ENCODE data around the gene MAP3K8. TPM values are rescaled to one million over a fixed set of nuclear protein-coding genes. Genes with fewer than 3 reads are reported as not detected.
"Not testable (repeated sequence)": the region's sequence is repeated elsewhere in the genome, so short reads cannot be mapped to it uniquely, and the experiment has no call there.

MAP3K8 gene
- total and polyA plus RNA-seq, 7 experiments from 2014 or later = 0.28 to 102 (median 16.4) TPM; not detected in 1

DNA sequence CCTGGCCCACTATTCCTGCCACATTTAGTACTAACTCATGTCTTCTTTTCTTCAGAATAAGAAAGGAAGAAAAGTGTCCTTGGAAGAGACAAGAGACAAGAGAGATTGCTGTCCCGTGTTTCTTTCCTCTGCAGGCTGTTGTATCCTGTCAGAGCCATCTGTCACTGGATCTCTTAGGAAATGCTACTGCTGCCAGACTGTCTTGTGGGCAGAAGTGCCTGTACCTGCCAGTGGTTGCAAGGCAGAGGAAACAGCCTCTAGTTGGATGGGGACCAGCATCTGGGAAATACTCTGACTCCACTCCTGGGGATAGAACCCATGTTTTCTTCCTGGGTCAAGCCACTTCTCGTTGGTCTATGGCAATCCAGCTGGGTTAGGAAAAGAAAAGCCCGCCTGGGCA is 16.7 kb upstream of the MAP3K8 start:
- CTCF ChIA-PET = interaction anchor here (1.0 kb wide), 1 partner anchor 112 kb away, joined by 4 read pairs; no protein-coding TSS in a partner anchor
- intact Hi-C loops (cut with micrococcal nuclease) = loop anchor here in 1 of 2 donors (10.0 kb wide), 1 partner anchor 48 kb away; no protein-coding TSS in a partner anchor
- Mint-ChIP-seq H3K9me3 (no peaks in the 10 kb centered on the region), H3K27ac (peak overlapping the region in 1 of 9 donors; percentile 33), H3K4me1 (peaks cover 14 to 43% (median 22%) of the 10 kb centered on the region in 7 donors), H3K27me3 (peaks cover 0 to 3% (median 0%) of the 10 kb centered on the region in 5 donors), H3K4me3 (peak overlapping the region in 1 of 10 donors; percentile 43), H3K36me3 (peaks cover 0 to 2% (median 0%) of the 10 kb centered on the region in 5 donors)
- Histone ChIP-seq H3K27me3 (ENCODE audit: control insufficient read depth in 2 of 2, insufficient read depth in 2 of 2, low read length in 2 of 2) (no peaks in the 10 kb centered on the region), H3K36me3 (ENCODE audit: control insufficient read depth in 2 of 3, insufficient read depth in 3 of 3, low read length in 3 of 3) (no peaks in the 10 kb centered on the region), H3K9me3 (ENCODE audit: control insufficient read depth in 2 of 3, low read length in 3 of 3) (no peaks in the 10 kb centered on the region), H3K27ac (ENCODE audit: low read depth, low read length) (no peak overlapping the region), H3K4me1 (ENCODE audit: control insufficient read depth in 2 of 2, insufficient read depth in 2 of 2, low read length in 2 of 2) (peaks cover 9 to 12% of the 10 kb centered on the region in 2 donors), H3K4me3 (ENCODE audit: low read length) (no peak overlapping the region)
- DNase-seq (no peak), ATAC-seq (no peak)
- POLR2A ChIA-PET = interaction anchor here (0.7 to 1.4 kb wide), 2 partner anchors 112 to 1882 kb away, joined by 3 read pairs; no protein-coding TSS in a partner anchor

DNA sequence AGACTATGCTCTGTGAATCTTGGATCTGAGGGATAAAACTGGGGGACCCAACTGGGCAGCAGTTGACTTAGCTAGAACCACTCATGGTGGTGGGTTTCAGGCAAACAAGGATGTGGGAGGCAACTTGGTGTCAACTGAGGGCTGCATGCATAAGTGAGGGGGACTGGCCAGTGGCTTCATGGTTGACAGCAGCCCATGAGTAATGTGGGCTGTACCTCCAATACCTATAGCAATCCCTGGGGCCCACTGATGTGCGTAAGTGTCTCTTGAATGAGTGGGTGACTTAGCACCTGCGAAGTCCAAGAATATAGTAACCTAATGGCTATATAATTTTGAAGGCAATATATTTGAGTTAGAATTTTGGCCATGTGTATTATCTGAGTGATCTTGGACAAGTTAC is 13.7 kb upstream of the MAP3K8 start:
- intact Hi-C loops (cut with micrococcal nuclease) = no loop called here
- no peak overlapping the region for H3K27ac ChIP-seq (ENCODE audit: low read depth, low read length)

DNA sequence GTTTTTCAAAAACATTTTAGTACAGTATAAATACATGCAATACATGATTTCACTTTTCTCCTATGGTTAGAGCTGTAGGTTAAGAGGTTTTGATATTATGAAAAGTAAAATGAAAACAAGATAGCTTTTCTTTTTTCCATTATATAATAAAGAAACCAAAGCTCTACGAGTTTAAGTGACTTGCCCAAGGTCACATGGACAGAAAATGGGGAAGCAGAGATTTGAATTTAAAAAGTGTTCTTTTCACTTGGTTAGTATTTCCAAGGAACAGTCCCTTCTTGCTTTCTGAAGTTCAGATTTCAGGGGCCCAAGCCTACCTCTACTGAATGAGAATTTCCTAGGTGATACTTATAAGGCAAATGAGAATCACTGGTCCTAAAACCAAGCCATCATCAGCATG is 13.2 kb upstream of the MAP3K8 start:
- DNase-seq (no peak), ATAC-seq (no peak)
- H3K27me3 ChIP-seq (ENCODE audit: control insufficient read depth in 2 of 2, insufficient read depth in 2 of 2, low read length in 2 of 2) = no peaks in the 10 kb centered on the region
- Mint-ChIP-seq H3K36me3 (peaks cover 0 to 2% (median 0%) of the 10 kb centered on the region in 5 donors), H3K27ac (no peak overlapping the region), H3K4me3 (no peak overlapping the region), H3K9me3 (no peaks in the 10 kb centered on the region), H3K27me3 (peaks cover 0 to 3% (median 0%) of the 10 kb centered on the region in 5 donors), H3K4me1 (peaks cover 14 to 52% (median 22%) of the 10 kb centered on the region in 7 donors)
- intact Hi-C loops (cut with micrococcal nuclease) = no loop called here
- H3K4me1 ChIP-seq (ENCODE audit: control insufficient read depth in 2 of 2, insufficient read depth in 2 of 2, low read length in 2 of 2) = peaks cover 8 to 9% of the 10 kb centered on the region in 2 donors
- H3K27ac ChIP-seq (ENCODE audit: low read depth, low read length) = no peak overlapping the region
- H3K4me3 ChIP-seq (ENCODE audit: low read length) = no peak overlapping the region
- no peaks in the 10 kb centered on the region for H3K9me3 ChIP-seq (ENCODE audit: control insufficient read depth in 2 of 3, low read length in 3 of 3)
- ChIA-PET POLR2A (interaction anchor here (1.8 kb wide), 1 partner anchor 109 kb away, joined by 6 read pairs; no protein-coding TSS in a partner anchor), CTCF (interaction anchor here (0.7 to 1.5 kb wide), 3 partner anchors 9 to 171 kb away, joined by 3 to 4 read pairs (median 4); no protein-coding TSS in a partner anchor)
- no peaks in the 10 kb centered on the region for H3K36me3 ChIP-seq (ENCODE audit: control insufficient read depth in 2 of 3, insufficient read depth in 3 of 3, low read length in 3 of 3)

More for the DNA sequence above, 13.7 kb upstream of the MAP3K8 start:
- Mint-ChIP-seq H3K27me3 (peaks cover 0 to 3% (median 0%) of the 10 kb centered on the region in 5 donors), H3K27ac (no peak overlapping the region), H3K4me3 (no peak overlapping the region), H3K36me3 (peaks cover 0 to 2% (median 0%) of the 10 kb centered on the region in 5 donors), H3K4me1 (peaks cover 14 to 51% (median 22%) of the 10 kb centered on the region in 7 donors), H3K9me3 (no peaks in the 10 kb centered on the region)
- ChIA-PET CTCF (interaction anchor here (0.7 to 1.5 kb wide), 3 partner anchors 9 to 171 kb away, joined by 3 to 4 read pairs (median 4); no protein-coding TSS in a partner anchor), POLR2A (interaction anchor here (1.0 to 1.8 kb wide), 2 partner anchors 98 to 110 kb away, joined by 3 to 6 read pairs; no protein-coding TSS in a partner anchor)
- peaks cover 8 to 9% of the 10 kb centered on the region in 2 donors for H3K4me1 ChIP-seq (ENCODE audit: control insufficient read depth in 2 of 2, insufficient read depth in 2 of 2, low read length in 2 of 2)
- H3K36me3 ChIP-seq (ENCODE audit: control insufficient read depth in 2 of 3, insufficient read depth in 3 of 3, low read length in 3 of 3) = no peaks in the 10 kb centered on the region
- H3K9me3 ChIP-seq (ENCODE audit: control insufficient read depth in 2 of 3, low read length in 3 of 3) = no peaks in the 10 kb centered on the region
- no peak for ATAC-seq
- no peak overlapping the region for H3K4me3 ChIP-seq (ENCODE audit: low read length)
- no peak for DNase-seq
- no peaks in the 10 kb centered on the region for H3K27me3 ChIP-seq (ENCODE audit: control insufficient read depth in 2 of 2, insufficient read depth in 2 of 2, low read length in 2 of 2)

DNA sequence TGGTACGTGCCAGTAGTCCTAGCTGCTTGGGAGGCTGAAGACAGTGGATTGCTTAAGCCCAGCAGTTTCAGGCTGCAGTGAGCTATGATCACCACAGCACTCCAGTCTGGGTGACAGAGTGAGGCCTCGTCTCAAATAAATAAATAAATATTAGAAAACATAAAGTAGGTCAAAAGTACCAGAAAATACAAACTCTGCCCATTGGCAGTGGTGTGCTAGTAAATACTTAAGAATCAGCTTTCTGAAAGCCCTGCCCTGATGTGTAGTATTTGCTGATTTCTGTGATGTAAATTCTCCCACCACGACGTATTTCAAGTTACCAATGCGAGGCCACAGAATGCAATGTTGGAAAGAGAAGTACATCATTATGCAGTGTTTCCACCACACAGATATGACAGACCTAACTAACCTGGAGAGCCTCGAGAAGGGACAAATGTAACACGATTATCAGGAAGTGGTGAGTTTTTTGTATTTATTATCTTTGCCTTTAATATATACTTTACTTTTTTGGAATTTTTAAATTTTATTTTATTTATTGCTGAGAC is 11.8 kb upstream of the MAP3K8 start:
- Mint-ChIP-seq H3K27ac (no peak overlapping the region), H3K27me3 (no peaks in the 10 kb centered on the region), H3K36me3 (peaks cover 0 to 2% (median 0%) of the 10 kb centered on the region in 5 donors), H3K4me3 (no peak overlapping the region), H3K4me1 (peaks cover 14 to 55% (median 22%) of the 10 kb centered on the region in 7 donors), H3K9me3 (no peaks in the 10 kb centered on the region)
- Histone ChIP-seq H3K36me3 (ENCODE audit: control insufficient read depth in 2 of 3, insufficient read depth in 3 of 3, low read length in 3 of 3) (no peaks in the 10 kb centered on the region), H3K9me3 (ENCODE audit: control insufficient read depth in 2 of 3, low read length in 3 of 3) (no peaks in the 10 kb centered on the region), H3K4me3 (ENCODE audit: low read length) (no peak overlapping the region), H3K27ac (ENCODE audit: low read depth, low read length) (no peak overlapping the region), H3K27me3 (ENCODE audit: control insufficient read depth in 2 of 2, insufficient read depth in 2 of 2, low read length in 2 of 2) (no peaks in the 10 kb centered on the region), H3K4me1 (ENCODE audit: control insufficient read depth in 2 of 2, insufficient read depth in 2 of 2, low read length in 2 of 2) (peaks cover 8 to 9% of the 10 kb centered on the region in 2 donors)
- CTCF ChIA-PET = interaction anchor here (0.6 to 0.7 kb wide), 2 partner anchors 10 to 30 kb away, joined by 3 read pairs; no protein-coding TSS in a partner anchor
- ATAC-seq (no peak), DNase-seq (no peak)
- POLR2A ChIA-PET = no interaction called here
- intact Hi-C loops (cut with micrococcal nuclease) = no loop called here

DNA sequence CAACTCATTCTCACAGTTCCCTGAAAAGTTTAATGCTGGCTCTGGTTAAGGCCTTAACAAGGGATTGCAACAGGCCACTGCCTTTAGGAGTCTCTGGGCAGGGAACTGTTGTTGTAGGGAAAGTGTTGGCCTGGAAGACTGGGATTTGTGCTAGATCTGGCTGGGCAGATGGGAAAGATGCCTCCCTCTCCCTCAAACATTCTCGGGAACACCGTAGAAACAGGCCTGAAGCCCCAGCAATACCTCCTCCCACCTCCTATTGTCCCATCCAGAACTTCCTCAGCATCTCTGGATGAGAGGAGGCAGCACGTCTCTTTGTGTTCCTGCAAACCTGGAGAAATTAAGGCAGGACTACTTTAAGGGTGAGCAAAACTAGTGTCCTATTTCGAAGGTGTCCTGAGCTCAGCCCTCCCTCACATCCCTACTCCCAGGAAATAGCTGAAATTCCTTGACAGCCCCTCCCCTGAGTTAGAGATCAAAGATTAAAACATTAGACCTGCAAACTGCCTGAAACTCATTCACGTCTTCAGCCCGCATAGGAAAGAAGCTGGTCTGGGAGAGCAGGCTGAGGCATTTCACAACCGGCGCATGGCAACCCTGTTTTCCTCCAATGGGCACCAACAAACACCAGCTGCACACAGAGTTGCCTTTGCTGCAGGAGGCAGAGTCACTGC is 10.9 kb upstream of the MAP3K8 start:
- ChIA-PET POLR2A (no interaction called here), CTCF (interaction anchor here (0.7 kb wide), 1 partner anchor 9 kb away, joined by 3 read pairs; no protein-coding TSS in a partner anchor)
- H3K4me3 Mint-ChIP-seq = no peak overlapping the region
- H3K36me3 ChIP-seq (ENCODE audit: control insufficient read depth in 2 of 3, insufficient read depth in 3 of 3, low read length in 3 of 3) = no peaks in the 10 kb centered on the region
- no peaks in the 10 kb centered on the region for H3K27me3 Mint-ChIP-seq
- DNase-seq (no peak), ATAC-seq (peak; percentile 60)
- H3K4me1 Mint-ChIP-seq = peaks cover 20 to 55% (median 22%) of the 10 kb centered on the region in 7 donors
- intact Hi-C loops (cut with micrococcal nuclease) = no loop called here
- H3K27ac Mint-ChIP-seq = no peak overlapping the region
- peaks cover 9 to 15% of the 10 kb centered on the region in 2 donors for H3K4me1 ChIP-seq (ENCODE audit: control insufficient read depth in 2 of 2, insufficient read depth in 2 of 2, low read length in 2 of 2)
- no peaks in the 10 kb centered on the region for H3K27me3 ChIP-seq (ENCODE audit: control insufficient read depth in 2 of 2, insufficient read depth in 2 of 2, low read length in 2 of 2)
- H3K27ac ChIP-seq (ENCODE audit: low read depth, low read length) = no peak overlapping the region
- peaks cover 0 to 2% (median 0%) of the 10 kb centered on the region in 5 donors for H3K36me3 Mint-ChIP-seq
- no peaks in the 10 kb centered on the region for H3K9me3 ChIP-seq (ENCODE audit: control insufficient read depth in 2 of 3, low read length in 3 of 3)
- no peak overlapping the region for H3K4me3 ChIP-seq (ENCODE audit: low read length)
- H3K9me3 Mint-ChIP-seq = no peaks in the 10 kb centered on the region

DNA sequence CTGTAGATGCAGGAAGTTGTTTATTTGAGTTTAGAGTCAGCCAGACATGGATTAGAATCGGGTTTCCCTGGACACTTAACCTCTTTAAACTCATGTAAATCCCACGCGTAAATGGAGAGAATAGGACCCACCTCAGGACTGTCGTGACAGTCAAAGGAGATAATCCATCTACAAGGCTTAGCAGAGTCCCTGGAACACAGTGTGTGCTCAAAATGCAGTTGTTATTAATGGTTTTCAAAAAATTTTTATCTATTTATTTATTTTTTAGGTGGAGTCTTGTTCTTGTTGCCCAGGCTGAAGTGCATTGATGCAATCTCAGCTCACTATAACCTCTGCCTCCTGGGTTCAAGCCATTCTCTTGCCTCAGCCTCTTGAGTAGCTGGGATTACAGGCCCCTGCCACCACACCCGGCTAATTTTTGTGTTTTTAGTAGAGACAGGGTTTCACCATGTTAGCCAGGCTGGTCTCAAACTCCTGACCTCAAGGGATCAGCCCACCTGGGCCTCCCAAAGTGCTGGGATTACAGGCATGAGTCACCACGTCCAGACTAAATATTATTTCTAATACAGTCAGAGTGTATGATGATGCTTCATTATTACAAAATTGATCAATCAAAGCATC is 10.2 kb upstream of the MAP3K8 start:
- DNase-seq; intact Hi-C loops (cut with micrococcal nuclease); POLR2A ChIA-PET; ATAC-seq; H3K9me3 ChIP-seq (ENCODE audit: control insufficient read depth in 2 of 3, low read length in 3 of 3); H3K36me3 ChIP-seq (ENCODE audit: control insufficient read depth in 2 of 3, insufficient read depth in 3 of 3, low read length in 3 of 3); H3K4me3 Mint-ChIP-seq; H3K27me3 ChIP-seq (ENCODE audit: control insufficient read depth in 2 of 2, insufficient read depth in 2 of 2, low read length in 2 of 2); H3K27ac ChIP-seq (ENCODE audit: low read depth, low read length); H3K27me3 Mint-ChIP-seq; H3K9me3 Mint-ChIP-seq; H3K27ac Mint-ChIP-seq; H3K36me3 Mint-ChIP-seq; H3K4me3 ChIP-seq (ENCODE audit: low read length); CTCF ChIA-PET: not testable (repeated sequence)
- peaks cover 3 to 10% of the 10 kb centered on the region in 2 donors for H3K4me1 ChIP-seq (ENCODE audit: control insufficient read depth in 2 of 2, insufficient read depth in 2 of 2, low read length in 2 of 2)
- H3K4me1 Mint-ChIP-seq = peaks cover 15 to 55% (median 17%) of the 10 kb centered on the region in 7 donors
